Right atrium auricular region (tissue), 2 donors: ENCODE results near the gene TNFAIP3. TPM values are rescaled to one million over a fixed set of nuclear protein-coding genes. Genes with fewer than 3 reads are reported as not detected.

ENCODE experiments used
- DNase-seq: peaks from one replicate; pipeline ENCODE4 v3.0.0-alpha.2; 2019; ENCODE audit warnings: low spot score
- H3K27ac ChIP-seq, 2 donors: fragments of 200-600 bp; sonication (generic); 1 replicate in 1 of 2; 2 replicates in 1 of 2; pipeline ENCODE4 v1.5.1; 2016 to 2019
- H3K27me3 ChIP-seq, 2 donors: fragments of 200-600 bp; sonication (generic); one replicate each; pipeline versions ENCODE4 v1.5.1 to v1.6.0; 2017 to 2019
- H3K36me3 ChIP-seq: fragments of 200-600 bp; sonication (generic); one replicate; pipeline ENCODE4 v1.5.1; 2016
- H3K4me1 ChIP-seq, 2 donors: fragments of 200-600 bp; sonication (generic); one replicate each; pipeline versions ENCODE4 v1.5.1 to v1.6.0; 2017 to 2019
- H3K4me3 ChIP-seq, 2 donors: fragments of 200-600 bp; sonication (generic); 1 replicate in 1 of 2; 2 replicates in 1 of 2; pipeline ENCODE4 v1.5.1; 2017 to 2019; ENCODE audit warnings: mild to moderate bottlenecking in 1 of 2, moderate library complexity in 1 of 2
- H3K9me3 ChIP-seq, 2 donors: fragments of 200-600 bp; sonication (generic); one replicate each; pipeline ENCODE4 v1.5.1; 2019
- total RNA-seq, 2 donors: library from RNA; depleted of rRNA; stranded (reverse); fragments of >200 nt; gene quantifications; one replicate each; pipeline ENCODE4 v1.1.0, GENCODE V29; 2016
- TF ChIP-seq, protein P1 (sequence below), 2 donors: fragments of 200-600 bp; sonication (generic); IDR thresholded peaks; one replicate each; pipeline ENCODE4 v1.5.1; 2019; ENCODE audit warnings: antibody characterized with exemption in 2 of 2

The TNFAIP3 gene
- total RNA-seq, 2 donors from 2014 or later: 8.5 to 14.5 TPM

- TF ChIP-seq, protein P1, sequence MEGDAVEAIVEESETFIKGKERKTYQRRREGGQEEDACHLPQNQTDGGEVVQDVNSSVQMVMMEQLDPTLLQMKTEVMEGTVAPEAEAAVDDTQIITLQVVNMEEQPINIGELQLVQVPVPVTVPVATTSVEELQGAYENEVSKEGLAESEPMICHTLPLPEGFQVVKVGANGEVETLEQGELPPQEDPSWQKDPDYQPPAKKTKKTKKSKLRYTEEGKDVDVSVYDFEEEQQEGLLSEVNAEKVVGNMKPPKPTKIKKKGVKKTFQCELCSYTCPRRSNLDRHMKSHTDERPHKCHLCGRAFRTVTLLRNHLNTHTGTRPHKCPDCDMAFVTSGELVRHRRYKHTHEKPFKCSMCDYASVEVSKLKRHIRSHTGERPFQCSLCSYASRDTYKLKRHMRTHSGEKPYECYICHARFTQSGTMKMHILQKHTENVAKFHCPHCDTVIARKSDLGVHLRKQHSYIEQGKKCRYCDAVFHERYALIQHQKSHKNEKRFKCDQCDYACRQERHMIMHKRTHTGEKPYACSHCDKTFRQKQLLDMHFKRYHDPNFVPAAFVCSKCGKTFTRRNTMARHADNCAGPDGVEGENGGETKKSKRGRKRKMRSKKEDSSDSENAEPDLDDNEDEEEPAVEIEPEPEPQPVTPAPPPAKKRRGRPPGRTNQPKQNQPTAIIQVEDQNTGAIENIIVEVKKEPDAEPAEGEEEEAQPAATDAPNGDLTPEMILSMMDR (IDR thresholded peaks at IDR 0.05): no peak
- no peak for DNase-seq
- H3K27me3 ChIP-seq: no peaks in the 10 kb centered on the region
Observed at GRCh38 chr6:137921823-137922222, 54.8 kb downstream of the TNFAIP3 start.

GRCh38 chr6:137923866-137924653 is 57.0 kb downstream of the TNFAIP3 start:
- Histone ChIP-seq H3K27ac (no peak overlapping the region), H3K9me3 (no peaks in the 10 kb centered on the region), H3K36me3 (no peaks in the 10 kb centered on the region), H3K4me3 (no peak overlapping the region), H3K27me3 (no peaks in the 10 kb centered on the region), H3K4me1 (peaks cover 0 to 4% of the 10 kb centered on the region in 2 donors)
- TF ChIP-seq, protein P1 (IDR thresholded peaks at IDR 0.05): no peak
- DNase-seq: no peak

More at GRCh38 chr6:137921823-137922222, 54.8 kb downstream of the TNFAIP3 start:
- Histone ChIP-seq H3K36me3 (no peaks in the 10 kb centered on the region), H3K4me1 (no peaks in the 10 kb centered on the region), H3K4me3 (no peak overlapping the region), H3K27ac (no peak overlapping the region), H3K9me3 (no peaks in the 10 kb centered on the region)

- no peak for DNase-seq
- H3K4me1 ChIP-seq: peaks cover 0 to 4% of the 10 kb centered on the region in 2 donors
- no peak overlapping the region for H3K4me3 ChIP-seq
- H3K9me3 ChIP-seq: no peaks in the 10 kb centered on the region
- no peaks in the 10 kb centered on the region for H3K36me3 ChIP-seq
- H3K27me3 ChIP-seq: no peaks in the 10 kb centered on the region
- TF ChIP-seq, protein P1 (IDR thresholded peaks at IDR 0.05): no peak
- H3K27ac ChIP-seq: no peak overlapping the region
Observed at GRCh38 chr6:137925141-137925698, 58.2 kb downstream of the TNFAIP3 start.

DNA sequence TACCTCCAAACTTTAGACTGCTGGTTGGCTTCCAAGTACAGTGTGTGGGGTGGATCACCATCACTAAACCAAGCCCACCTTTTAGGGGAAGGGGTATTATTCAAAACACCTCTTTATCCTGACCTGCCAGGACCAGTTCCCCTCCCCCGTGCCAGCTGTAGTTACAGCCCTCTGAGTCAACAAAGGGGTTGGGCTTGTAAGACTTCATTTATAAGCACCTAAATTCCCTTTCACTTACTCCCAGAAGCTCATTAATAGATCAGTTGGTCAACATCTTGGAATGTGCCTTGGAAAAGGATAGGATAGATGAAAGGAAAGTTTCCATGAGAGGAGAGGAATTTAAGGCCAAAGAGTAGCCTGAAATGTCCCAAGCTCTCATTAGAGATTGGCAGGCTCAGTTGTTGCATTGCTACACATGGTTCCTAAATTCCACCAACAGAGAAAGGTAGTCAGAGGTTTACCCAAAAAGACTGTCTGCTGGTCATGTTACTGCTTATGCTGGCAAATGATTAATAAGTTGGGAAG is 59.2 kb downstream of the TNFAIP3 start:
- Histone ChIP-seq H3K4me3 (no peak overlapping the region), H3K36me3 (no peaks in the 10 kb centered on the region), H3K27me3 (no peaks in the 10 kb centered on the region), H3K9me3 (no peaks in the 10 kb centered on the region), H3K4me1 (peaks cover 0 to 4% of the 10 kb centered on the region in 2 donors), H3K27ac (no peak overlapping the region)
- TF ChIP-seq, protein P1 (IDR thresholded peaks at IDR 0.05): no peak
- DNase-seq: no peak

- Histone ChIP-seq H3K36me3 (no peaks in the 10 kb centered on the region), H3K4me1 (peaks cover 0 to 4% of the 10 kb centered on the region in 2 donors), H3K27me3 (no peaks in the 10 kb centered on the region), H3K4me3 (no peak overlapping the region), H3K27ac (no peak overlapping the region), H3K9me3 (no peaks in the 10 kb centered on the region)
- TF ChIP-seq, protein P1 (IDR thresholded peaks at IDR 0.05): no peak
- no peak for DNase-seq
Observed at GRCh38 chr6:137926985-137927384, 59.9 kb downstream of the TNFAIP3 start.
